MV-4-11 (cell line): ENCODE measurements around the gene TBCD.

Experiments used
- DNase-seq: peaks from one replicate; lab custom pipeline; 2025; lab: John Stamatoyannopoulos, UW

TBCD gene

DNA sequence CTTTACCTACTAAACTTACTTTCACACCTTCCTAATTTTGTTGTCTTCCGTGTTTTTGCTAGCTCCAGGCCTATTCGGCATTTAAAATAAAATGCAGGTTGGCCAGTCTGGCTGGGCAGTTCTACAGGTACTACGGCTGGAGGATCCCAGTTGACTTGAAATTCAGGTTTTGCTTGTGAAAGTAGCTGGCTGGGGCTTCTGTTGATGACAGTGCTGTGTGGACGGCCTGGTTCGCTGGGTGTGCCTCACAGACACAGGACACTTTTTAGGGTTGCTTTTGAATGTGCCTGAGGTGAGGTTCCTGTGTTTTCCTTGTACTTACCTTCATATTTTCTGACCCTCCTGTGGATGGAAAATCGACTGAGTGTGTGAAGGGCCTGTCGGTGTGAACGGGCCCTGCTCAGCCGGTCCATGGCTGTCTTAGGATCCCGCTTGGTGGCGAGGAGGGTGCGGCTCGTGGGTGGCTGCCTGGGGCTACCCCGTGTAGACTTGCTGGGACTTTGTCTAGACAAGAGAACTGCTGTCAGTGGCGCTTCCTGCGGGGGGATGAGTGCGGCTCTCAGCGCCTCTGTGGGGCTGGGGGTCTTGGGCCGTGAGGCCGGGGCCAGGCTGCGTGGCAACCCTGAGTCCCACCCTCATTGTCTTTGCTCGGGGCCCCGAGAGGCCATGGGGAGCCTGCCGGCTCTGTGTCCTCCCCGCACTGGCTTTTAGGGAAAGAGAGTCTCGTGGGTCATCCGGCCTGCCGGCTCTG lies 106.7 kb downstream of the TBCD start:
- DNase-seq: no peak

DNA sequence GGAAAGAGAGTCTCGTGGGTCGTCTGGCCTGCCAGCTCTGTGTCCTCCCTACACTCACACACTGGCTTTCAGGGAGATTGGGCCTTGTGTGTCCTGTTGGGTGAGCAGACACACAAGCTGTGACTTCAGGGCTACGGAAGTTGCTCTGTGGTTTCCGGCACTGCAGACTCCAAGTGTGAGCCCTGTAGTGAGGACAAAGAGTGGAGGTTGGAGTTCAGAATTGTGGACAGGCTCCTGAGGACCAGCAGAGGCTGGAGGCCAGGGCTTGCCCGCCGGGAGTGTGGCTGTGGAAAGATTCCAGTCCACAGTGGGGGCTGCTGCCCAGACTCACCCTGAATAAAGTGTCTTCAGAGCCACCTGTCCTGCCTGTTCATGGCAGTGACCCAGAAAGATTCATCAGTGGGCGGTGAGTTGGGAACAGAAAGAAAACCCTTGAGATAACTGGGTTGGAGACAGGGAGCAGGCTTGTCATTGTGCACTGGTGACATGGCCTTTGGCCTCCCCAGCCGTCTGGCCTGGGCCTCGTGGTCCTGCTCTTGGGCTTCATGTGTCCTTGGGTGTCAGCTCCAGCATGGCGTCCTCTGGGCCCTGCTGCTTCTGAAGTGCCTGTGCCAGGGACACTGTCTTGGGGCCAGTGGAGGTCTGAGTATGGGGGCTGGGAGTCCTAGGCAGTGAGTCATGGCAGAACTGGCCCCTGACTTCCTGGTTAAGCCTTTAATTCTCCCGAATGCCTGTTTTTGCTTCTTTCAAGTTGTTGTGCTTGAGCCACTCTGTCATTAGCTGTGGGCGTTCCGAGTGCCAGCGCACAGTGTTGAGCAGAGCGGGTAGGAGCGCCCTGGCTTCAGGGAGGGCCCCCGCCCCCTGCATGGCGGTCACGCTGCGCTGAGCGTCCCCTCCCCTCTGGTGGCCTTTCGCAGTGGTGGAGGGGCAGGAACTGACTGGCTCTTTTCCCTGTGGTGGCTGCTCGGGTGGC lies 107.9 kb downstream of the TBCD start:
- DNase-seq: peak; percentile 90

DNA sequence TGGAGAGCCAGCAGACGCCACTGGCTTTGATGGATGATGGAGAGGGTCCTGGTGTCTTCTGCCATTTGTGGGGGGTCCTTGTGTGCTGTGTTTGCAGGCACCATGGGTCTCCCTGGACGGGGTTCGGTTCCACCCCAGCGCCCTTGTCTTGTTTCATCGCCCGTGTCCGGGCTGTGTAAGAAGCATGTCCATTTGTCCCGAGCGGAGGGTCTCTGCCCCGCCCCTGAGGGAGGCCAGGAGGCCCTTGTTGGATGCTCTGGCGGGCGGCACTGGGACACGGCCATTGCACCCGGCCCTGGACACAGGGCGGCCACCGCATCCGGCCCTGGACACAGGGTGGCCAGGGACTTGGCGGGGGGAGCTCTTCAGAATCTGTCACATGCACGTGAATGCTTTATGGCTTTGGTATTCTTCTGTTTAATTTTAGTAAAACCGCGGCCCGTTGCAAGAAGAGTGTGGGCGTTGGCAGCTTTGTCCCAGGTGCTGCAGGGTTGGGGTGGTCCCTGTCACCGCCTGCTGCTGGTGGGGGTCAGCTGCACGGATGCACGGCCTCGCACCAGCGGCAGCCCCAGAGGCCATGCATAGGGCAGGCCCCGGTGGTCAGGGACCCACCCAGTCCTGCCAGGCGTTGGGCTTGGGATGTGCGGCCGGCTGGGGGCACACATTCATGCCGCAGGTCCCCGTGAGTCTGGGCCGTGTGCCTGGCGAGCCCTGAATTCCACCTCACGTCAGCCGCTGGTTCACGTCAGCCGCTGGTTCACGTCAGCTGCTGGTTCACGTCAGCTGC lies 108.9 kb downstream of the TBCD start:
- no peak for DNase-seq

DNA sequence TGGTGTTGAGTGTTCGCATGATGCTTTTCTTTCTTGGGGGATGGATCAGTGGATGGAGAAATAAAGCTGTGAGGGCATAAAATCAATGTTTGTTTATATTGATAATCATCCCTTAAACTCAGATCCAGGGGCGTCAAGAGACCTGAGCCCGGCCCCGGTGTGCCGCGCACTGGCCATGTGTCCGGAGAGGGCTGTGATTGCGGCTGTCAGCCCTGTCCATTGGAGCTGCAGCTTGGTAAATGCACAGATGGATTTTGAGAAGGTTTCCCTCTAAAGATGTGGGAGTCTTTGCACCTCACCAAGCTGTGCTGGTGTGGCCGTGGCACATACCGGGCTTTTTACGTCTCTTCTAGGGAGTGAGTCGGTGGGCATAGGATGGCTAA lies 109.5 kb downstream of the TBCD start:
- DNase-seq: no peak

DNA sequence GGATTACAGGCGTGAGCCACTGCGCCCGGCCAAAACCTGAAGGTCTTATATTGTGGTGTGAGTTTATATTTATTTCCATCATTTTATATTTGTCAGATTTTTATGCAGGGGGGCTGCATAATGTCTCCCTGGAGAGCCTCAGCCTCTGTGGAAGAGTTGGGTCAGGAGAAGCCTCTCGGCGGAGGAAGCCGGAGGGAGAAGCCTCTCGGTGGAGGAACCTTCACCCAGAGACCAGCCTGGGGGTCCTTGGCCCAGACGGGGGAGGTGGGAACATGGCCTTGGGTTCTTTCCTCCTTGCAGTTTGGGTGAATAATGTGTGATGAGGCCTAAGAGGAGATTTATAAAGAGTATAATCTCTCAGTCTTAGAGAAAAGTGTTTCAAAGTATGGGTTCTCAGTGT lies 110.3 kb downstream of the TBCD start:
- no peak for DNase-seq

DNA sequence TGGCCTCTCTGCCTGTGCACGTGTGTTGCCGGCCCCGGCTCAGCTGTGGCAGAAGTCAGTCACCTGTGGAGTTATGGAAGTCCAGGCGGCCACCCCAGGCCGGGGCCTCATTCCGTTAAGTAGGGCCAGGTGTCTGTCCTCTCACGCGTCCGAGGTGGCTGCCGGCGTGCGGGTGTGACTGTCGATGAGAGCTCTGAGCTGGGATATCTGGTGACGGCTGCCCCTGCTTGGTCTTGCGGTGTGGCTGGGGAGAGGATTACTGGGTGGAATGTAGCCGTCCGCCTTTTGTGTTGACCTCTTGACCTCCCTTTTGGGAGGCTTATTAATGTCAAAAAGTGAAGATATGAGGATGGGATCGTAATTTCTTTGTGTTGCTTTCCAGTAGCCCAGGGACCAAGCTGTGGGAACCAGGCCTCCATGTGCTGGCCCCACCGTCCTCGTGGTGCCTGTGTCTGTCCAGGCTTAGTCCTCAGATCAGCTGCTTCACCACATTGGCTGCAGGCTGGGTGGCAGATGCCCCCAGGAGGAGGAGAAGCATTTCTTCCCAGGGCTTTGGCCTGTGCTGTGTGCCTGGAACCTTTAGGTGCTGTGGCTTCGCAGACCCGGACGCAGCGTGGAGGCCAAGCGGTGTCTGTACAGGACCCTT lies 111.0 kb downstream of the TBCD start:
- DNase-seq: no peak

DNA sequence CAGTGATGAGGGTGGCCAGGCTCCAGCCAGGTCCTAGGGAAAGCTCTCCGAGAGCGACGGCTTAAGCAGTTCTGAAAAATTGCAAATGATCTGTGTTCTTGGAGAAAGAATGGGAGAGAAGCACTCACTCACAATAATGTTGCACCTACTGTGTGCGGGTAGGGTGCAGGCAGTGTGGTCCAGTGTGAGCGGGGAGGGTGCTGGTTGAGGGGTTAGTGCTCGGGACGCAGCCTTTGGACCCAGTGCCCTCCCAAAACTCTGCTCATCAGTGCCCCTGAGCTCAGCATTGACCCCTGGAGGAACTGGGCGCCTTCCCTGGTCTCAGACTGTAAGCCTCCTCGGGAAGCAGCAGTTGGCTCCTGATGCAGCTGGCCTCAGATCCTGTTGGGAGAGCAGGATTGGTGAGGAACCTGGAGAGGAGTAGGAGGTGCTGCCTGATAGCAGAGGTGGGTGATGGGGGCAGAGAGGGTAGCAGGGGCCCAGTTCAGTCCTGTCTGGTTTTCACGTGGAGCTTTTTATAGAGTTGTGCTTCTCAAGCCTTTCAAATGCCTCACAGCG lies 111.6 kb downstream of the TBCD start:
- DNase-seq: no peak

DNA sequence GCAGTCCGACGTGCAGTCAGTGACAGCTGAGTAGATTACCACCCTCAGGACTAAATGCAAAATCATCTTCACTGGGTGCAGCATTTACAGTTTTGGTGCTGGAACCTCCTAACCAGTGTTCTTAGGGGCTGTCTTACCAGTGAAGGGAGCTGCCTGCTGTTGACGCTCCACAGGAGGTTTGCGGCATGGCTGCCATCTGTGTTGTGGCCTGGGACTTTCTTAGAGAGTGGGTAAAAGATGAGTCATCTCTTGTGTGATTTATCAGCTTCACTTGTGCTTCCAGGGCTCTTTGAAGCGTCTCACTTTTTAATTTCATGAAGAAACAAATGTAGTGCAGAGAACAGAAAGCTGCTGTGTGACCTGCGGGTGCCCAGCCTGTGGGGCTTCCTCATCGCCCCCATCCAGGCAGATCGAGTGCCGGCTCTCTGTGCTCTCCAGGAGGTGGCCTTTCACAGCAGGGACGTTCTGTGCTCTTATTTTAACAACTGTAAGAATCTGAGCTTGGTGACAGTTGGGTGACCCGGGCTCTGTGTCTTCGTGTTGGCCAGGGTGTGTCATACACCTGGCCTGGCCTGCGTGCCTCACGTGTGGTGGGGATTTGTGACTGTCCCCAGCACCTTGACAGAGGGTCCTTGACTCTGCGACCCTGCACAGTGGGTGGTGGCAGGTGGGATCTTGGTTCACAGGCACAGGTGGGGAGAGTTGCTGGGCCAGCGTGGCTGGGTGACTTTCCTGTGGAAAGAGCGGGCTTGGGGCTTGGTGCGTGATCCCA lies 112.3 kb downstream of the TBCD start:
- peak; percentile 96 for DNase-seq

DNA sequence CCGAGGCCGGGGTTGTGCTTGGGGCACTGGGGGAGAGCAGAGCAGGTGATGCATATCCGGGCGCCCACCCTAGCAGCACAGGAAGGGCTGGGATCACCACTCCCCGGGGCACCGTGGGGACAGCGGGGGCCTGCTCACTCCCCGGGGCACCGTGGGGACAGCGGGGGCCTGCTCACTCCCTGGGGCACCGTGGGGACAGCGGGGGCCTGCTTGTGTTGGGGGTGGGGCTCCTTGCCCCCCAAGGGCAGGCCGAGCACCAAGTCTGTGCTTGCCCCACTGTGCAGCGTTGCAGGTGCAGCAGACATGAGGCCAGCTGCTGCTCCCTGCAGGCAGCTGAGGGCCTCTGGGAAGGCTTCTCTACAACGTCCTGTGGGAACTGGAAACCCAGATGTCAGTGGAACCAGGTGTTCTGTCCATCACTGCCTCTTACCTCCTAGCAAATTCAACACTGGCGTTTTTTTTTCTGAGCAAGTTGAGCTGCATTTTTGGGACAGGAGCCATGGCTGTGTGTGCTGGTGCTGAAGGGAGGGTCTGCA lies 112.9 kb downstream of the TBCD start:
- no peak for DNase-seq

DNA sequence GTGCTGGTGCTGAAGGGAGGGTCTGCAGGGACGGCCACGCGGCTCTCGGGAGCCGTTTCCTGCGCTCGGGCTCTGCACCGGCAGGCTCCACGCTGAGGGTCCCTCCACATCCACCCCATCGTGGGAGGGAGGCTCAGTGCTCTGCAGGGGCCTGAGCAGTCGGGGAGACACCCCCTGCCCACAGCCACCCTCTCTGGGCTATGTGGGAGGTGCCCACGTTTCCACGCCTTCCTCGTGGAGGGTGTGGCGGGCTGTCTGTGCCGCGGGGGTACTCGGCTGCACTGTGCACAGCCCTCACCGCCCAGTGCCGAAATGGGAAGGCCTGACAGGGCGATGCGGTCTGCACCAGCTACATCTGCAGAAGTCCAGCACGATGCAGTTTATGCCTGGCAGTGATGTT lies 113.4 kb downstream of the TBCD start:
- DNase-seq: no peak

DNA sequence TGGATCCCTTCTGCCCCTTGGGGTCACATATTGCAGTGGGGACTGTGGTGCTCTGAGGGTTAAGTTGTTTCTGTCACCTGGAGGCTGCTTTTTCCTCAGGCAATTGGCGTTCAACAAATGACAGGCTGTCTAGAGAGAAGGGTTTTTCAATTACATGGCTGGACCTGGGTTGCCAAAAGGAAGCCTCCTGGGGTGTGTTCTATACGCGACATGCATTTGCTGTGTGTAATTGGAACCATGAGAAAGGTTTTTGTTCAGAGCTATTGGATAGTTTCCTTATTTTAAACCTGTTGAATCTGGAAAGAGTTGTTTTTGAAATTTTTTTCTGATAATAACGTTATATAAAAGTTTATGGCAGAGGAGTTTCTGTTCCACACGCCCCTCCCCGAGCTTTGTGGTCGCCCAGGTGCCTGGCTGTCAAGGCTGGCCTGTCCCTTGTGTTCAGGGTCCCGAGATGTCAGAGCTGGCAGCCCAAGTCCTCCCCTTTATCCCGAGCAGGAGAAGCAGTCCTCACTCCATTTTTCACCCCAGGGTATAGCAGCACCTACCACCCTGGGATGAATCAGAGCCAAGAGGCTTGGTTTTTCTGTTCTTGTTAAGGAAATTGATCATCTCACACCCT lies 114.0 kb downstream of the TBCD start:
- DNase-seq: no peak

DNA sequence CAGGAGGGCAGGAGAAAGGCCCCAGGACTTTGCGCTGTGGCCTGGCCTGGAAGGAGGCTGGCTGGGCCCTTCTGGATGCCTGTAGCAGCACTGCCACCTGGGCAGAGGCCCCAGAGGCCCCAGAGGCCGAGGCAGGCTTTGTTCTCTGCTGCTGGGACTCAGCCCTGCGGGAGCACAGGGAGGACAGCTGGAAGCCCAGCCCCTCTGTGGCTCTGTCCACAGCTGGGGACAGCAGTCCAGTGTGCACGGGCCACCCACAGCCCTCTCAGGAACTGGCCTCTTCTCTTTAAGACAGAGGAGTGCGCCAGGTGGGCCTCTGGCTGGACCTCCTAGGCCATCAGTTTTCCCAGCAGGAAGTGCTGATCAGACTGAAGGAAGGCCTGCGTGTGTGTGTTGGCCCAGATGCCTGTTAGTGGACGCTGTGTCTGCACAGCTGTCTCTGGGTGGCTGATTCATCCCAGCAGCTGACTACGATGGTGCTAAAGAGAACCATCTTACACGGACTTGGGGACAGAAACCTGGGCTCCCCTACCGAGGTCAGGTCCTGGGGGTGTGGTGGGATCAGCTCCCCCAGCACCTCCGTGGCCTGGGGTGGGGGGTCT lies 114.8 kb downstream of the TBCD start:
- DNase-seq: no peak

DNA sequence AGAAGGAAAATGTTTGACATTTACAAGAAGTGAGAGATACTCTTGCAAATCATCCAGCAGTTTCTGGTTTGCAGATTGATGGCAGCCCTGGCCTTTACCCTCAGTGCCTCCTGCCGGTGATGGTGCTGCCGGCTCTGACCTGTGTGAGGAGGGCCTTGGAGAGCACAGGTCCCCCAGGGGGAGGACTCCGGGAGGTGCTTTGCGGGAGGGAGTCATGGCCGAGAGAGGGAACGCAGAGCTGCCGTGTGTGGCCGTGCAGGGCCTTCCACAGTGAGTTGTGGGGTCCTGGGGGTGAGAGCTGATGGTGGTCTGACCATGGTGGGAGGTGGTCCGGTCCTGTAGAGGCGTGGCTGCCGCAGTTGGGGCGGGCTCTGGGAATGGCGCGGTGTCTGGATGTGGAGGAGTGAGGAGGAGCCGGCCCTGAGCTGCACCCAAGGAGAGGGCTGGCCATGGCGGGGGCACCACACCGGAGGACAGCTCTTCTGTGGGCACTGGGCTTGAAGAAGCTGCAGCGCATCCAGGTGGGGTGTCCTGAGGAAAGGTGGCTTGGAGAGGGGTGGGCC lies 116.0 kb downstream of the TBCD start:
- no peak for DNase-seq

DNA sequence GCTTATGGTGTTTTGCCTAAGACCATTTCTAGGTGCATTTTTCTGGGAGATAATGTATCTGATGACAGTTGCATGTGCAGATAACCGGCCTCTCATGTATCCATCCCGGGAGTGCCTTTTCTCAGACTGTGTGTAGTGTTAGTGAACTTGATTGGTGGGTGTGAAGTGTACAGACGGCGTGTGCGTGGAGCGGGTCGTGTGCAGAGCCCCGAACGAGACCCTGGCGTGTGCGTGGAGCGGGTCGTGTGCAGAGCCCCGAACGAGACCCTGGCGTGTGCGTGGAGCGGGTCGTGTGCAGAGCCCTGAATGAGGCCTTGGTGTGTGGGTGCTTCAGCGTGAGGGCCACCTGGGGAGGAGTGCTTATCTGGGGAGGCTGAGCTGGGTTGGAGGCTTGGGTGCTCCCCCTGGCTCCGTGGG lies 116.9 kb downstream of the TBCD start:
- DNase-seq: no peak

DNA sequence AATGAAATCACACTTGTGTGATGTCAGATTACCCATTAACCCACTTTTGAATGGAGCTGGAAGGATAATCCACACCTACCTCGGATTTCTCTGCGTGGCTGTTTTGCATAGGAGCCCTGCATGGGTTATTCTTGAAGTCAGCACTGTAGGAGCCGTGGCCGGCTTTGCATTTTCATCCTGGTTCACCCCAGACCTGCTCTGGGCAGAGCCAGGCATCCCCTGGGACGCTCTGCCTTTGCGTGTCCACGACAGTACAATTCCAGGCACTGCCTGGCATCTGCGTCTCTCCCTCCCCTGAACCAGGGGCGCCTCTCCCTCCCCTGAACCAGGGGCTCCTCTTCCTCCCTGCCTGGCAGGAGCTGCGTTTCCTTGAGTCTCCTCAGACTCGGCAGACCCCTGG lies 117.7 kb downstream of the TBCD start:
- no peak for DNase-seq

DNA sequence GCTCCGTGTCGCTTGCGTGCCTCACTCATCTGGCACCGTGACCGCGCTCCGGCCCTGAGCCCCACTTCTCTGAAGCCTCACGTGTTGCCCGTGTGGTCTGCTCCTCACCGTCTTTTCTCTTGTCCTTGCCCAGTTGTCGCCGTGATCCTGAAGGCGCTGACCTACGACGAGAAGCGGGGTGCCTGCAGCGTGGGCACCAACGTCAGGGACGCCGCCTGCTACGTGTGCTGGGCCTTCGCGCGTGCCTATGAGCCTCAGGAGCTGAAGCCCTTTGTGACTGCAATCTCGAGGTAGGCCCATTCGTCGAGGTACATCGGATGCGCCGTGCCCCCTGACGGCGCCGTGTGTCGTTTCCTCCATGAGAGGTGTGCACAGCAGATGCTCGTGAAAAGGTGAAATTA lies 118.2 kb downstream of the TBCD start:
- no peak for DNase-seq

DNA sequence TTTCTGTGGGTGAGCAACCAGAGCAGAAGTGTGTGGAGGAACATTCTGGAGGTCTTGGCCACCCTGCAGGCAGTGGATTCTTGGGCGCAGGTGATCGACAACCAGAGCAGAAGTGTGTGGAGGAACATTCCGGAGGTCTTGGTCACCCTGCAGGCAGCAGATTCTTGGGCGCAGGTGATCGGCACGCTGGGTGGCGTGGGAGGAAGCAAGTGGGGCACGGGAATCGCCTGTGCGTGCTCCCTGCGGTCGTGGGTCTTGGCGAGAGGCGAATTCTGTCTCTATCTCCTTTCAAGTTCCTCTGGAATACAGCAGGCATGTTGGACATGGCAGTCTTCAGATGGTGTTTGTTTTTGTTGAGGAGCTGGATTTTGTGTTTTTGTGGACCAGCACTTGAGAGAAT lies 118.7 kb downstream of the TBCD start:
- DNase-seq: no peak

DNA sequence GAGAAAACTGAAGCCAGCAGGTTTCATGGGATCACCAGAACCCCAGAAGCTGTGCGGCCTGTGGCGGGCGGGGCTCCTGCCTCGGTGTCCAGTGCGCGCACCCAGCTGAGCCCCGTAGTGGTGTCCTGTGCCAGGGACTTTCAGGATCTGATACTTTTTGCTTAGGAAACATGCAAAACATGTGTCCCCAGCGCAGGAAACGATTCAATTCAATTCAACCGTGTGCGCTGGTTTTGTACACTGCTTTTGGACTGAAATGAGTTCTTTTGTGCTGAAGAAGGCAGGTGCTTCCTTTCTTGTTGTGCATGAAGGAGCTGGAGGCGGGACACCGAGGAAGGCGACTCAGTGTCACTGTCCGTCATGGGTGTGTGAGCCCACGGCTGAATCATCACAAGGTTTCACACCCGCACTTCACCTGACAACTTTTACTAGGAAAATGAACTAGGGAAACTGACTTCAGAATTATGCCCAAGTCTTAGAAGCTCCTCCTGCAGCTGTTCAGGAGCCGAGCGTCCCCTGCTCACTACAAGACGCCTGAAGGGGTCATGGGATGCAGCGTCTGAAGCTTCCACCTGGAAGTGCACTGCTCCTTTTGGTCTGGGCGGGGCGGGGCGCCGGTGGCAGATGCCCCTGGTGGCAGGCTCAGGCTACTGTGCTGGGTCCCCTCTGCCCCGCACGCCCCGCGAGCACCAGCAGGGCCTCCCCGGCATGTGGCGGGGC lies 119.4 kb downstream of the TBCD start:
- no peak for DNase-seq
